ENCODE measurements around the gene IKZF2.

IKZF2 gene

GRCh38 chr2:212953170-212953920 lies 198.1 kb downstream of the IKZF2 start:
- no peak for DNase-seq

- DNase-seq, result no peak
Measured at GRCh38 chr2:212949786-212950185, 201.6 kb downstream of the IKZF2 start.

All from GF-D8 (cell line).